ENCODE results near the gene PNCK. TPM values are rescaled to one million over a fixed set of nuclear protein-coding genes. Genes with fewer than 3 reads are reported as not detected.

Gene PNCK
- total RNA-seq, 1 experiment from 2014 or later = 26.8 TPM

DNA sequence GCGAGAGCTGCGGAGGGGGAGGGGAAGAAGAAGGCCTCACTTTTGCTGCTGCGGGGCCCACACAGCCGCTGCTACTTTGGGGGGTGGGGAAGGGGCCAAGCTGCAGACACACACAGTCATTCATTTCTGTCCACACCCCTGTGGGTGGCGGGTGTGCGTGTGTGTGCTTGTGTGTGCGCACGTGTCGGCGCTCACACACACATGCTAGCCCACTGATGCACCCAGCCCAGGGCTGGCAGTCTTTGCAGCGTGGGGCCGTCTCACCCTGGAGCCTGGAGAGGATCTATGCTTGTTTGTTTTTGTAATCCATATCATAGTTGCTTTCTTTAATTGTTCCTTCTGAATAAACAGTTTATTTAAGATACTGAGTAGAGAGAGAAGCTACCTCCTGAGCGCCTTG lies 22.7 kb downstream of the PNCK start:
- TF ChIP-seq, protein P1, sequence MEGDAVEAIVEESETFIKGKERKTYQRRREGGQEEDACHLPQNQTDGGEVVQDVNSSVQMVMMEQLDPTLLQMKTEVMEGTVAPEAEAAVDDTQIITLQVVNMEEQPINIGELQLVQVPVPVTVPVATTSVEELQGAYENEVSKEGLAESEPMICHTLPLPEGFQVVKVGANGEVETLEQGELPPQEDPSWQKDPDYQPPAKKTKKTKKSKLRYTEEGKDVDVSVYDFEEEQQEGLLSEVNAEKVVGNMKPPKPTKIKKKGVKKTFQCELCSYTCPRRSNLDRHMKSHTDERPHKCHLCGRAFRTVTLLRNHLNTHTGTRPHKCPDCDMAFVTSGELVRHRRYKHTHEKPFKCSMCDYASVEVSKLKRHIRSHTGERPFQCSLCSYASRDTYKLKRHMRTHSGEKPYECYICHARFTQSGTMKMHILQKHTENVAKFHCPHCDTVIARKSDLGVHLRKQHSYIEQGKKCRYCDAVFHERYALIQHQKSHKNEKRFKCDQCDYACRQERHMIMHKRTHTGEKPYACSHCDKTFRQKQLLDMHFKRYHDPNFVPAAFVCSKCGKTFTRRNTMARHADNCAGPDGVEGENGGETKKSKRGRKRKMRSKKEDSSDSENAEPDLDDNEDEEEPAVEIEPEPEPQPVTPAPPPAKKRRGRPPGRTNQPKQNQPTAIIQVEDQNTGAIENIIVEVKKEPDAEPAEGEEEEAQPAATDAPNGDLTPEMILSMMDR (conservative IDR thresholded peaks at IDR 0.05) = no peak
- Histone ChIP-seq H3K4me2 (ENCODE audit: insufficient read depth, insufficient read length, low read length) (no peak overlapping the region), H2BK12ac (ENCODE audit: insufficient read length, low read depth, low read length) (no peak overlapping the region), H3K9me3 (ENCODE audit: control insufficient read depth, low read depth, low read length) (peaks cover 27% of the 10 kb centered on the region), H3K23me2 (ENCODE audit: insufficient read length, low read depth, low read length, poor library complexity, severe bottlenecking) (peaks cover 3% of the 10 kb centered on the region), H3K27me3 (ENCODE audit: insufficient read depth, low read length) (peaks cover 24% of the 10 kb centered on the region), H4K5ac (ENCODE audit: insufficient read length, low read depth, low read length) (no peak overlapping the region), H3K79me1 (ENCODE audit: insufficient read depth, low read depth, low read length, poor library complexity, severe bottlenecking) (no peaks in the 10 kb centered on the region), H2BK5ac (ENCODE audit: insufficient read length, low read length) (no peak overlapping the region), H3K23ac (ENCODE audit: insufficient read length, low read depth, low read length) (no peak overlapping the region), H4K8ac (replicated peaks; ENCODE audit: insufficient read length, low read depth, low read length) (no peak overlapping the region), H3K4ac (ENCODE audit: low read depth, low read length) (no peak overlapping the region), H2BK120ac (ENCODE audit: low read depth, low read length, poor library complexity, severe bottlenecking) (no peak overlapping the region), H2BK15ac (ENCODE audit: low read depth, low read length) (no peak overlapping the region), H3K18ac (ENCODE audit: insufficient read length, low read depth, low read length) (no peak overlapping the region), H3K56ac (ENCODE audit: insufficient read length, low read depth, low read length) (no peak overlapping the region), H4K20me1 (ENCODE audit: control insufficient read depth, insufficient read depth, insufficient read length) (peaks cover 2% of the 10 kb centered on the region), H3K9ac (ENCODE audit: extremely low read depth, insufficient read length, low read length) (no peak overlapping the region), H2AFZ (ENCODE audit: low read length) (no peak overlapping the region), H3T11ph (ENCODE audit: low read length) (no peak overlapping the region), H3K79me2 (ENCODE audit: insufficient read depth, low read length) (no peaks in the 10 kb centered on the region), H2AK5ac (ENCODE audit: insufficient read length, low read length) (no peak overlapping the region), H3K14ac (ENCODE audit: insufficient read depth, low read length) (no peak overlapping the region), H3K4me1 (ENCODE audit: insufficient read depth, low read length) (no peaks in the 10 kb centered on the region), H2BK20ac (ENCODE audit: low read depth, low read length, poor library complexity, severe bottlenecking) (no peak overlapping the region), H3K27ac (ENCODE audit: insufficient read length, low read depth, low read length) (no peak overlapping the region), H4K91ac (ENCODE audit: insufficient read length, low read depth, low read length) (no peak overlapping the region)
- Mint-ChIP-seq H3K9me3 (peaks cover 59 to 67% of the 10 kb centered on the region in 2 experiments), H3K4me3 (no peak overlapping the region; a peak in 1 of 5 replicates), H3K4me1 (peaks cover 2 to 3% of the 10 kb centered on the region in 2 experiments; a peak in 1 of 4 replicates), H3K36me3 (ENCODE audit: insufficient read depth in 1 of 3, low read depth in 3 of 3) (peaks cover 0 to 2% (median 0%) of the 10 kb centered on the region in 3 experiments; a peak in 3 of 7 replicates), H3K27me3 (ENCODE audit: low read depth) (peaks cover 36% of the 10 kb centered on the region), H3K27ac (no peak overlapping the region)
- no peak for DNase-seq
- WGBS (ENCODE audit: extremely low coverage, insufficient read length, low lambda C conversion rate) = no CpG with 5 or more reads among the region's 13 CpGs
